CD14-positive monocyte (primary cell): Measurements from ENCODE around the gene AHI1. TPM values are rescaled to one million over a fixed set of nuclear protein-coding genes. Genes with fewer than 3 reads are reported as not detected.

Experiments
- DNase-seq, 3 donors: peaks; one replicate each; pipeline ENCODE4 v3.0.0-alpha.2; 2011 to 2022
- H2AFZ ChIP-seq: 2 replicates; pipeline ENCODE4 v1.6.0; 2012; ENCODE audit warnings: mild to moderate bottlenecking, low read depth, low read length, inconsistent platforms; ENCODE audit not compliant: insufficient read depth, poor library complexity, severe bottlenecking
- H3K27ac ChIP-seq, 2 donors: 1 replicate in 1 of 2; 2 replicates in 1 of 2; pipeline ENCODE4 v1.5.1; 2012 to 2013; ENCODE audit warnings: low read length in 2 of 2, control low read depth in 1 of 2, inconsistent platforms in 1 of 2, low read depth in 1 of 2, mild to moderate bottlenecking in 1 of 2
- H3K27me3 ChIP-seq, 2 donors: one replicate each; pipeline versions ENCODE4 v1.6.0 to v1.6.1; 2011 to 2013; ENCODE audit warnings: low read length in 2 of 2; ENCODE audit not compliant: control insufficient read depth in 2 of 2, insufficient read depth in 2 of 2
- H3K36me3 ChIP-seq, 2 donors: replicated peaks in 1 of 2; 1 replicate in 1 of 2; 2 replicates in 1 of 2; pipeline versions ENCODE4 v1.5.1 to v1.6.1; 2012 to 2013; ENCODE audit warnings: low read length in 2 of 2, control low read depth in 1 of 2, inconsistent platforms in 1 of 2, mild to moderate bottlenecking in 1 of 2; ENCODE audit not compliant: insufficient read depth in 2 of 2, control insufficient read depth in 1 of 2
- H3K4me1 ChIP-seq, 2 donors: 1 replicate in 1 of 2; 2 replicates in 1 of 2; pipeline versions ENCODE4 v1.5.1 to v1.6.1; 2012 to 2013; ENCODE audit warnings: low read length in 2 of 2, control low read depth in 1 of 2, inconsistent platforms in 1 of 2, mild to moderate bottlenecking in 1 of 2, moderate library complexity in 1 of 2; ENCODE audit not compliant: insufficient read depth in 2 of 2, control insufficient read depth in 1 of 2
- H3K4me2 ChIP-seq: replicated peaks from 2 replicates; pipeline ENCODE3; 2012; ENCODE audit warnings: low read length, moderate library complexity, mild to moderate bottlenecking; ENCODE audit not compliant: poor library complexity, severe bottlenecking; ENCODE audit errors: extremely low read depth
- H3K4me3 ChIP-seq, 3 experiments: fragments of 200-600 bp in 1 of 3; sonication (generic) in 1 of 3; replicated peaks in 1 of 3; 1 replicate in 2 of 3; 2 replicates in 1 of 3; pipeline ENCODE4 v1.5.1; 2011 to 2013; ENCODE audit warnings: low read length in 3 of 3, mild to moderate bottlenecking in 3 of 3, control low read depth in 2 of 3, low read depth in 2 of 3, inconsistent platforms in 1 of 3, moderate library complexity in 1 of 3
- H3K79me2 ChIP-seq: 2 replicates; pipeline ENCODE4 v1.6.0; 2012; ENCODE audit warnings: mild to moderate bottlenecking, control low read depth, inconsistent platforms, low read length, moderate library complexity; ENCODE audit not compliant: insufficient read depth
- H3K9ac ChIP-seq: 2 replicates; pipeline ENCODE4 v1.6.0; 2017; ENCODE audit warnings: low read length, mild to moderate bottlenecking; ENCODE audit not compliant: insufficient read depth, poor library complexity, severe bottlenecking
- H3K9me3 ChIP-seq, 2 donors: replicated peaks in 1 of 2; 1 replicate in 1 of 2; 2 replicates in 1 of 2; pipeline versions ENCODE4 v1.5.1 to v1.6.1; 2012 to 2013; ENCODE audit warnings: low read length in 2 of 2, control low read depth in 1 of 2; ENCODE audit not compliant: control insufficient read depth in 1 of 2, insufficient read depth in 1 of 2
- H4K20me1 ChIP-seq: 2 replicates; pipeline ENCODE4 v1.6.0; 2012; ENCODE audit warnings: mild to moderate bottlenecking, low read length, control low read depth, moderate library complexity; ENCODE audit not compliant: insufficient read depth
- H3K27ac Mint-ChIP-seq, 7 donors: one replicate each; pipeline ENCODE4 v1.8.0; 2020; ENCODE audit warnings: mild to moderate bottlenecking in 7 of 7, mixed read lengths in 7 of 7, moderate library complexity in 6 of 7, inconsistent platforms in 2 of 7
- H3K27me3 Mint-ChIP-seq, 3 donors: one replicate each; pipeline ENCODE4 v1.8.0; 2021 to 2022; ENCODE audit warnings: low read depth in 3 of 3, mild to moderate bottlenecking in 3 of 3, mixed read lengths in 3 of 3, moderate library complexity in 3 of 3, inconsistent platforms in 1 of 3
- H3K36me3 Mint-ChIP-seq, 2 donors: one replicate each; pipeline ENCODE4 v1.8.0; 2020; ENCODE audit warnings: mixed read lengths in 2 of 2, inconsistent platforms in 1 of 2, mild to moderate bottlenecking in 1 of 2
- H3K4me1 Mint-ChIP-seq: one replicate; pipeline ENCODE4 v1.8.0; 2020; ENCODE audit warnings: mild to moderate bottlenecking, mixed read lengths
- H3K4me3 Mint-ChIP-seq, 2 donors: one replicate each; pipeline ENCODE4 v1.8.0; 2020; ENCODE audit warnings: mild to moderate bottlenecking in 2 of 2, mixed read lengths in 2 of 2, moderate library complexity in 1 of 2
- H3K9me3 Mint-ChIP-seq, 7 donors: one replicate each; pipeline ENCODE4 v1.8.0; 2020 to 2022; ENCODE audit warnings: mixed read lengths in 7 of 7, mild to moderate bottlenecking in 6 of 7, moderate library complexity in 6 of 7, inconsistent platforms in 2 of 7
- WGBS: methylation state at CpG from one replicate; pipeline ENCODE4 v1.1.5; 2013; ENCODE audit warnings: missing lambda C conversion rate; ENCODE audit not compliant: insufficient coverage; 5-methylcytosine and 5-hydroxymethylcytosine counted together
- intact Hi-C, 2 donors: fragments of 100-400 bp; cut with micrococcal nuclease; formaldehyde crosslinking; loops; one replicate each; pipeline versions ENCODE4 v1.15.0 to v1.15.1; 2023
- polyA plus RNA-seq, 3 donors: library from polyadenylated mRNA; depleted of rRNA in 1 of 3; unstranded in 2 of 3; stranded (reverse) in 1 of 3; fragments of 300-500 nt in 2 of 3; fragments of >200 nt in 1 of 3; fragmentation: Illumina TruSeq in 2 of 3; gene quantifications; 1 replicate in 2 of 3; 2 replicates in 1 of 3; pipeline ENCODE4 v1.2.3, GENCODE V29; 2012 to 2021
- TF ChIP-seq, protein P1 (sequence below): fragments of 200-600 bp; IDR thresholded peaks from one replicate; pipeline ENCODE4 v1.8.0; 2022; ENCODE audit warnings: antibody characterized with exemption, mild to moderate bottlenecking

The AHI1 gene
- polyA plus RNA-seq, 3 donors: 0.91 to 2.8 (median 1.4) TPM

DNA sequence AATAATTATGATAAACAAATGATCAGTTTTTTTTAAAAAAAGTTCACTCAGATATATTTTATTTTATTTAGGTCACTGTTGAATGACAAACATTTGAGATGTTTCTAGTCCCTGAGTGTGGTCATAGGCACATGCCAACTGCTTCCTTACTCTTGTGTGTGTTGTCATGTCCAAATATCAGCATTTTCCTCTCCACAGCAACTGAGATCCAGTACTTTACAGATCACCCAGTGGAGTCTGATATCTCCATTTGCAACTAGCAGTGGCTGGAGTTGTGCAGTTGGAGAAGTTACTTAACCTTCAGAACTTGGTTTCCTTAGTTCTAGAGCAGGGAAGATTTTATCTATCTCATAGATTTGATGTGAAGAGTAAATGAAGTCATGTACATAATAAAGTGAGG is 215.1 kb downstream of the AHI1 start:
- peak overlapping the region in 1 of 2 donors; percentile 77 for H3K27ac ChIP-seq
- no peaks in the 10 kb centered on the region for H3K79me2 ChIP-seq
- H3K4me3 Mint-ChIP-seq: no peak overlapping the region
- H3K27me3 ChIP-seq: no peaks in the 10 kb centered on the region
- no peak overlapping the region for H3K4me2 ChIP-seq
- no peaks in the 10 kb centered on the region for H4K20me1 ChIP-seq
- TF ChIP-seq, protein P1, sequence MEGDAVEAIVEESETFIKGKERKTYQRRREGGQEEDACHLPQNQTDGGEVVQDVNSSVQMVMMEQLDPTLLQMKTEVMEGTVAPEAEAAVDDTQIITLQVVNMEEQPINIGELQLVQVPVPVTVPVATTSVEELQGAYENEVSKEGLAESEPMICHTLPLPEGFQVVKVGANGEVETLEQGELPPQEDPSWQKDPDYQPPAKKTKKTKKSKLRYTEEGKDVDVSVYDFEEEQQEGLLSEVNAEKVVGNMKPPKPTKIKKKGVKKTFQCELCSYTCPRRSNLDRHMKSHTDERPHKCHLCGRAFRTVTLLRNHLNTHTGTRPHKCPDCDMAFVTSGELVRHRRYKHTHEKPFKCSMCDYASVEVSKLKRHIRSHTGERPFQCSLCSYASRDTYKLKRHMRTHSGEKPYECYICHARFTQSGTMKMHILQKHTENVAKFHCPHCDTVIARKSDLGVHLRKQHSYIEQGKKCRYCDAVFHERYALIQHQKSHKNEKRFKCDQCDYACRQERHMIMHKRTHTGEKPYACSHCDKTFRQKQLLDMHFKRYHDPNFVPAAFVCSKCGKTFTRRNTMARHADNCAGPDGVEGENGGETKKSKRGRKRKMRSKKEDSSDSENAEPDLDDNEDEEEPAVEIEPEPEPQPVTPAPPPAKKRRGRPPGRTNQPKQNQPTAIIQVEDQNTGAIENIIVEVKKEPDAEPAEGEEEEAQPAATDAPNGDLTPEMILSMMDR: no peak
- H3K9ac ChIP-seq: no peak overlapping the region
- DNase-seq: peak in 1 of 3 donors; percentile 10
- H3K9me3 Mint-ChIP-seq: peaks cover 0 to 7% (median 0%) of the 10 kb centered on the region in 7 donors
- no peaks in the 10 kb centered on the region for H3K9me3 ChIP-seq
- H3K4me3 ChIP-seq: no peak overlapping the region
- intact Hi-C loops: loop anchor here in 1 of 2 donors (10.0 kb wide), 1 partner anchor 98 kb away; the partner anchor contains the start of gene MYB
- peaks cover 37 to 49% of the 10 kb centered on the region in 2 donors for H3K4me1 ChIP-seq
- no peaks in the 10 kb centered on the region for H3K27me3 Mint-ChIP-seq
- H3K36me3 Mint-ChIP-seq: no peaks in the 10 kb centered on the region
- peak overlapping the region in 3 of 7 donors; percentile 23 to 61 (median 61) for H3K27ac Mint-ChIP-seq
- H3K4me1 Mint-ChIP-seq: peaks cover 52% of the 10 kb centered on the region
- H3K36me3 ChIP-seq: no peaks in the 10 kb centered on the region
- H2AFZ ChIP-seq: peak overlapping the region; percentile 43

DNA sequence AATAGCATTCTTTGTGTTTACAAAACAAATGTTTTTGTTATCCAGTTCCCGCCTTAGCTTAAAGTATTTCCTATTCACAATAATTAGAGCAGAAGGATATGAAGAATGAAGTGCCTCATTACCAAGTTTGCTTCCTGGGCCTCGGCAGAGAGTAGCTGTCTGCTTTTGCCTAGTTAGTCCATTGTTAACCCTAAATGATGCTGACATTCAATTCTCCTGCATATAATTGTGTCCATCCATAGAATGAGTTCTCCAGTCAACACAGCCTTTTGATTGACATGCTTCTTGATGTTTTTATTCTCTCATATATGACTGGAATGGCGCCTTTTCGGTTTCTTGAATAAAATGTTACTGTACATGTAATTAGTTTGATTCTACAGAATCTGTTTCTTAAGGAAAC is 215.6 kb downstream of the AHI1 start:
- peak overlapping the region in 1 of 2 donors; percentile 77 for H3K27ac ChIP-seq
- H3K9ac ChIP-seq: peak overlapping the region; percentile 30
- no peaks in the 10 kb centered on the region for H3K36me3 ChIP-seq
- H2AFZ ChIP-seq: no peak overlapping the region
- DNase-seq: no peak
- no peaks in the 10 kb centered on the region for H3K9me3 ChIP-seq
- peak overlapping the region; percentile 77 for H3K4me2 ChIP-seq
- Mint-ChIP-seq H3K27ac (peak overlapping the region in 6 of 7 donors; percentile 70 to 91 (median 84)), H3K36me3 (no peaks in the 10 kb centered on the region), H3K4me3 (peak overlapping the region in 1 of 2 donors; percentile 30), H3K27me3 (no peaks in the 10 kb centered on the region), H3K4me1 (peaks cover 48% of the 10 kb centered on the region), H3K9me3 (peaks cover 0 to 7% (median 0%) of the 10 kb centered on the region in 7 donors)
- no peaks in the 10 kb centered on the region for H4K20me1 ChIP-seq
- TF ChIP-seq, protein P1: no peak
- WGBS: no CpG with 5 or more reads among the region's 4 CpGs
- intact Hi-C loops: loop anchor here in 1 of 2 donors (10.0 kb wide), 1 partner anchor 97 kb away; the partner anchor contains the start of gene MYB
- H3K79me2 ChIP-seq: no peaks in the 10 kb centered on the region
- no peaks in the 10 kb centered on the region for H3K27me3 ChIP-seq
- H3K4me1 ChIP-seq: peaks cover 34 to 45% of the 10 kb centered on the region in 2 donors
- H3K4me3 ChIP-seq: peak overlapping the region in 1 of 3 experiments; percentile 67
